C4-2B (cell line): Measurements from ENCODE around the gene TTYH3.

ENCODE experiments used
- H3K27ac ChIP-seq: fragments of 450-650 bp; 2 replicates; pipeline ENCODE4 v1.5.1; 2017
- ZFX ChIP-seq: fragments of 450-650 bp; IDR thresholded peaks from 2 replicates; pipeline ENCODE4 v1.6.1; 2017
- TF ChIP-seq, protein P1 (sequence below): fragments of 450-650 bp; conservative IDR thresholded peaks from 2 replicates; pipeline ENCODE4 v1.5.1; 2017; ENCODE audit warnings: mild to moderate bottlenecking

TTYH3 gene

DNA sequence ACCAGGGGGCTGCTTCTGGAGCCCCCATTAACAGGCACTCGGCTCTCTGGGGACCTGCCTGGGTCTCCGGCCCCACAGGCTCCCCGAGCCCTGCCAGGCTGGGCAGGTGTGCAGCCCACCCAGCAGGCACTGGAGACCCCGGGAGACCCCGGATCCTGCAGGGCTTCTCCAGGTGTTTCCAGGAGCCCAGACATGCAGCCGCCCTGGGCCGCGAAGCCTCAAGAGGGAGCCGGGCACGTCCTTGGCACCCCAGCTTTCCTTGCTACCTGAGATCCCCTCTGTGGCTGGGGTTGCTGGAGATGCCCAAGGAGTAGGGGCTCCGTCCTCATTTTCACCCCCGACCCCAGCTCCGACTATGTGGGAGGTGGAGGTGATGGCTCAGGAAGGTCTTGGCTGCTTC is 48.5 kb downstream of the TTYH3 start:
- H3K27ac ChIP-seq: no peak overlapping the region
- TF ChIP-seq, protein P1, sequence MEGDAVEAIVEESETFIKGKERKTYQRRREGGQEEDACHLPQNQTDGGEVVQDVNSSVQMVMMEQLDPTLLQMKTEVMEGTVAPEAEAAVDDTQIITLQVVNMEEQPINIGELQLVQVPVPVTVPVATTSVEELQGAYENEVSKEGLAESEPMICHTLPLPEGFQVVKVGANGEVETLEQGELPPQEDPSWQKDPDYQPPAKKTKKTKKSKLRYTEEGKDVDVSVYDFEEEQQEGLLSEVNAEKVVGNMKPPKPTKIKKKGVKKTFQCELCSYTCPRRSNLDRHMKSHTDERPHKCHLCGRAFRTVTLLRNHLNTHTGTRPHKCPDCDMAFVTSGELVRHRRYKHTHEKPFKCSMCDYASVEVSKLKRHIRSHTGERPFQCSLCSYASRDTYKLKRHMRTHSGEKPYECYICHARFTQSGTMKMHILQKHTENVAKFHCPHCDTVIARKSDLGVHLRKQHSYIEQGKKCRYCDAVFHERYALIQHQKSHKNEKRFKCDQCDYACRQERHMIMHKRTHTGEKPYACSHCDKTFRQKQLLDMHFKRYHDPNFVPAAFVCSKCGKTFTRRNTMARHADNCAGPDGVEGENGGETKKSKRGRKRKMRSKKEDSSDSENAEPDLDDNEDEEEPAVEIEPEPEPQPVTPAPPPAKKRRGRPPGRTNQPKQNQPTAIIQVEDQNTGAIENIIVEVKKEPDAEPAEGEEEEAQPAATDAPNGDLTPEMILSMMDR: no peak
- no peak for TF ChIP-seq ZFX

- TF ChIP-seq, protein P1: peak; percentile 86
- TF ChIP-seq ZFX: no peak
- H3K27ac ChIP-seq: no peak overlapping the region
Observed at GRCh38 chr7:2680792-2681490, 49.2 kb downstream of the TTYH3 start.

DNA sequence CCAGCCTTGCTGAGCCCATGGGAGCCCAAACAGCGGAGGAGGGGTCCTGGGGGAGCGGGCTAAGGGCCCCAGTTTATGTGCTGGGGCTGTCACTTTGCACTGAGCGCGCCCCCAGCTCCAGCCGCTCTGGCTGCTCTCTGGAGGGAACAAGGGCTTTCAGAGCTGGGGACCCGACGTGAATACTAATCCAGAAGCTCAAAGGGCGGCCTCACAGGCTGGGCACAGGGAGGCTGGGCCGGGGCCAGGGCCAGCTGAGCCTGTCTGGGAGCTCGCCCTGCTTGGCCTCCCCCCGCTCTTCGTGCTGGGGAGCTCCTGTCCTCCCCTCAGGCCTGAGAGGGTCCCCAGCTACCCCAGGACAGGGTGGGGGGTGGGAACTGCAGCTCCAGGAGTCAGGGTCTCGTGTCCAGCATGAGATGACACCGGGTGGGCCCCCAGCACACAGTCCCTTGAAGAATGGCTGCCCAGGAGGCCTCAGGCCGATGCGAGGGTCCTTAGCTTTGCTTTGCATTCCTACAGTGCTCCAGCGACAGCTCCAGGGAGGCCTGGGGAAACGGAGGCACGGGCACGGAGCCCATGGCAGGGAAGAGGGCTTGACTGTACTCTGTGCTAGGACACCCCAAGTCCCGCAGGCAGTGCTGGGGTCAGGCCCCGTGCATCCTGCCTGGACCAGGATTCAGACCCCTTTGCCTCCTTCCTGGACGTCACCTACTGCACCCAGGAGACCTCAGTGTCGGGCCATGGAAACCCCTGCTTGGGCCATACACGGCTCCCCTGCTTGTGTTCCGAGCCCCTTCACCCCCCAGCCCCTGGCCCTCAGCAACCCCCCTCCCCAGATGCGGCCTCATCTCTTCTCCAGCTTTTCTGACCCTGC is 50.4 kb downstream of the TTYH3 start:
- H3K27ac ChIP-seq: no peak overlapping the region
- TF ChIP-seq, protein P1: no peak
- TF ChIP-seq ZFX: no peak

DNA sequence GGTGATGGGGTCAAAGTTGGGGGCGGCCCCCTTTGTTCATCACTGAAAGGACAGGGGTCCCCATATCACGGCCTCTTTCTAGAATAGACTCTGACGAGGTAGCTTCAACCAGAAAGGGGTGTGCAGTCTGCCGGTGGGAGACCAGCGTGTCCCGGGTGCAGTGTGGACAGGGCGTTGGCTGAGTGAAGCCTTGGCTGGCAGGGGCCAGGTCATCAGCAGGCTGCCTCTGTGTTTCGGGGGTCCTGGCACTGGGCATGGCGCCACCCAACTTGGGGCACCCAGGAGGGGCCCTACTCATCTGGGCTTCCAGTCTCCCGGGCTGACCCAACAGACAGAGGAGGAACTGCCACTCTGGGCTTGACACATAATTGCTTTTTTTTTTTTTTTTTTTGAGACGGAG is 52.7 kb downstream of the TTYH3 start:
- TF ChIP-seq ZFX: no peak
- TF ChIP-seq, protein P1: no peak

DNA sequence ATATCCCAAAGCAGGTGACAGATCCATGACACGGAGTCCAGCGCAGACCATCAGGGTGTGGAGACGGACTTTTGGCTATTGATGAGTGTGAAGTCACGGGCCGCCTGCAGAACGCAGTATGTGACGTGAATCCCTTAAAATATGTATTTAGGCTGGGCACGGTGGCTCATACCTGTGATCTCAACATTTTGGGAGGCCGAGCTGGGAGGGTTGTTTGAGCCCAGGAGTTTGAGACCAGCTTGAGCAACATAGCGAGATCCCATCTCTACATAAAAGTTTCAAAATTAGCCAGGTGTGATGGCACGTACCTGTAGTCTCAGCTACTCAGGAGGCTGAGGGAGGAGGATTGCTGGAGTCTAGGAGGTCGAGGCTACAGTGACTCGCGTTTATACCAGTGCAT is 54.3 kb downstream of the TTYH3 start:
- H3K27ac ChIP-seq: no peak overlapping the region
- TF ChIP-seq, protein P1: no peak
- no peak for TF ChIP-seq ZFX

More for the DNA sequence above, 52.7 kb downstream of the TTYH3 start:
- no peak overlapping the region for H3K27ac ChIP-seq

DNA sequence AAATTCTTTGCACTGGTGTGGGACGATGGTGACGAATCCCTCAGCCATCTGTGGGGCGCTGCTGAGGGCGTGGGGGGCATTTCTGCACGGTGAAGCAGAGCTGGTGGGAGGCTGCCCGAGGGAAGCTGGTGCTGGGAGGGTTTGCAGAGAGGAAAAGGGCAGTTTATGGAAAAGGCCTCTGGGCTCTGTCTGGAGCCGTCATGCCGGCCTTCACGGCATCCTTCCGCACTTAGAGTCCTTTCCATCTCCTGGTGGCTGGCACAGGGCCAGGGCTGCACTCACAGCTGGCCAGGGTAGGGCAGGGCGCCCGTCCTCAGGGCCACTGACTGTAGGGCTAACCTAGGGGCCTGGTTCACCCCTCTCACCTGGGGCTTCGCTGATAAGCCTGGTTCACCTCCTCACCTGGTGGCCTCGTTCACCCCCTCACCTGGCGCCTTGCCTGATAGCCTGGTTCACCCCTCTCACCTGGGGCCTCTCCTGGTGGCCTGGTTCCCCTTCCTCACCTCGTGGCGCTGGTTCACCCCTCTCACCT is 55.6 kb downstream of the TTYH3 start:
- TF ChIP-seq ZFX: no peak
- TF ChIP-seq, protein P1: no peak
- no peak overlapping the region for H3K27ac ChIP-seq

DNA sequence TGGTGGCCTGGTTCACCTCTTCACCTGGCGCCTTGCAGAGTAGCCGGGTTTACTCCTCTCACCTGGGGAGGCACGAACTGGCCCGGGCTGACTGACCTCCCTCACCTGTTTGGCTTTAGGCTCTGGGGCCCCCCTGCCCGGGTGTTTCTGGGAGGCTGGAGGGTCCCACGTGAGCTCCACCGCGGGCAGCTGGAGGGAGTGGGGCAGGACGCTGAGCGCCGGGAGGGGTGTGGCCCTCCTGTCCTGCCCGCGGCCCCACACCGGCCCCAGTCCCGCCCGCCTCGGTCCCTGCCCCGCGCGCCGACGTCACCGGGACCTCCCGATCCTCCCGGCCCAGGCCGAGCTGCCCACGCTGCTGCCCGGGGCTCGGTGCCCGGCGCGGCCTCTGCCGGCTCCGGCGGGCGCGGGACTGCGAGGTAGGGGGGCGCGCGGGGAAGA is 56.1 kb downstream of the TTYH3 start, which contains the start of gene AMZ1:
Gene AMZ1, plus strand, starts transcription at position 322 of the 438 bp plus-strand sequence. CDS start 12,250 bp downstream, outside the sequence.
- TF ChIP-seq, protein P1: no peak
- no peak for TF ChIP-seq ZFX
- no peak within 1 kb of the TSS for H3K27ac ChIP-seq
